ENCODE results near the gene NTN5.
A peak's percentile ranks its signal among the peaks of the same experiment; 100 is the strongest.

NTN5 gene

GRCh38 chr19:48716562-48717291, 43.9 kb upstream of the NTN5 start:
- DNase-seq (ENCODE audit: insufficient read length, low spot score): no peak
- TF ChIP-seq CTCF (IDR thresholded peaks at IDR 0.05; ENCODE audit: insufficient read depth, missing control alignments): no peak
- FAIRE-seq: no peak

- TF ChIP-seq CTCF (IDR thresholded peaks at IDR 0.05; ENCODE audit: insufficient read depth, missing control alignments): no peak
- DNase-seq (ENCODE audit: insufficient read length, low spot score): no peak
- FAIRE-seq: no peak
Measured at GRCh38 chr19:48715681-48716171, 42.9 kb upstream of the NTN5 start.

- no peak for FAIRE-seq
- DNase-seq (ENCODE audit: insufficient read length, low spot score): no peak
- no peak for TF ChIP-seq CTCF (IDR thresholded peaks at IDR 0.05; ENCODE audit: insufficient read depth, missing control alignments)
Measured at GRCh38 chr19:48714759-48715675, 42.2 kb upstream of the NTN5 start.

- FAIRE-seq: peak; percentile 53
- DNase-seq (ENCODE audit: insufficient read length, low spot score): peak; percentile 99
- TF ChIP-seq CTCF (IDR thresholded peaks at IDR 0.05; ENCODE audit: insufficient read depth, missing control alignments): no peak
Measured at GRCh38 chr19:48713864-48714755, 41.3 kb upstream of the NTN5 start.

- TF ChIP-seq CTCF (IDR thresholded peaks at IDR 0.05; ENCODE audit: insufficient read depth, missing control alignments): no peak
- FAIRE-seq: no peak
- no peak for DNase-seq (ENCODE audit: insufficient read length, low spot score)
Measured at GRCh38 chr19:48713041-48713863, 40.4 kb upstream of the NTN5 start.

GRCh38 chr19:48711106-48711662, 38.4 kb upstream of the NTN5 start:
- no peak for TF ChIP-seq CTCF (IDR thresholded peaks at IDR 0.05; ENCODE audit: insufficient read depth, missing control alignments)
- FAIRE-seq (no peak), DNase-seq (ENCODE audit: insufficient read length, low spot score) (no peak)
